Skin epidermis (tissue), 12 donors: ENCODE data around the gene PRPSAP1.

Source experiments
- H3K27ac ChIP-seq, 21 experiments: fragments of 200-600 bp; sonication (generic) in 11 of 21; one replicate each; pipeline ENCODE4 v1.5.0; 2020; ENCODE audit warnings: mild to moderate bottlenecking in 3 of 21, inconsistent platforms in 2 of 21, moderate library complexity in 2 of 21
- H3K4me3 ChIP-seq, 7 experiments: fragments of 200-600 bp; sonication (generic) in 2 of 7; one replicate each; pipeline ENCODE4 v1.5.0; 2020; ENCODE audit warnings: inconsistent platforms in 2 of 7, mild to moderate bottlenecking in 2 of 7, moderate library complexity in 1 of 7

PRPSAP1 gene

GRCh38 chr17:76270770-76271668 lies 82.7 kb downstream of the PRPSAP1 start:
- H3K4me3 ChIP-seq = peak overlapping the region in 5 of 7 experiments; percentile 26 to 41 (median 40)
- H3K27ac ChIP-seq = peak overlapping the region in 20 of 21 experiments; percentile 9 to 99 (median 82)

- Histone ChIP-seq H3K27ac (peak overlapping the region in 10 of 21 experiments; percentile 29 to 99 (median 93)), H3K4me3 (no peak overlapping the region)
Observed at GRCh38 chr17:76270127-76270592, 83.6 kb downstream of the PRPSAP1 start.

- Histone ChIP-seq H3K27ac (peak overlapping the region in 17 of 21 experiments; percentile 3 to 99 (median 90)), H3K4me3 (no peak overlapping the region)
Observed at GRCh38 chr17:76268991-76269981, 84.4 kb downstream of the PRPSAP1 start.

- Histone ChIP-seq H3K27ac (peak overlapping the region in 20 of 21 experiments; percentile 37 to 99 (median 92)), H3K4me3 (peak overlapping the region in 5 of 7 experiments; percentile 4 to 97 (median 20))
Observed at GRCh38 chr17:76268015-76268749, 85.5 kb downstream of the PRPSAP1 start.

GRCh38 chr17:76267581-76268001 lies 86.1 kb downstream of the PRPSAP1 start:
- peak overlapping the region in 5 of 7 experiments; percentile 4 to 97 (median 20) for H3K4me3 ChIP-seq
- H3K27ac ChIP-seq = peak overlapping the region in 20 of 21 experiments; percentile 37 to 99 (median 93)

GRCh38 chr17:76267051-76267576 lies 86.6 kb downstream of the PRPSAP1 start:
- Histone ChIP-seq H3K4me3 (peak overlapping the region; percentile 67 to 97 (median 96)), H3K27ac (peak overlapping the region; percentile 23 to 99 (median 93))

- Histone ChIP-seq H3K27ac (peak overlapping the region; percentile 82 to 99 (median 93)), H3K4me3 (peak overlapping the region; percentile 67 to 97 (median 96))
Observed at GRCh38 chr17:76266244-76266938, 87.3 kb downstream of the PRPSAP1 start.

GRCh38 chr17:76265624-76266243 lies 88.0 kb downstream of the PRPSAP1 start:
- peak overlapping the region; percentile 82 to 99 (median 93) for H3K27ac ChIP-seq
- H3K4me3 ChIP-seq = peak overlapping the region; percentile 67 to 97 (median 96)

GRCh38 chr17:76264755-76265623 lies 88.7 kb downstream of the PRPSAP1 start, which contains the start of gene UBALD2:
Gene UBALD2 (plus strand): TSS chr17:76265348. CDS start chr17:76265506, 158 bp downstream.
- Histone ChIP-seq H3K27ac (peak within 1 kb of the TSS; percentile 82 to 99 (median 93)), H3K4me3 (peak within 1 kb of the TSS; percentile 67 to 97 (median 96))

- Histone ChIP-seq H3K4me3 (peak overlapping the region in 2 of 7 experiments; percentile 9 to 17), H3K27ac (peak overlapping the region in 19 of 21 experiments; percentile 4 to 99 (median 74))
Observed at GRCh38 chr17:76264425-76264754, 89.3 kb downstream of the PRPSAP1 start.

GRCh38 chr17:76263896-76264295 lies 89.8 kb downstream of the PRPSAP1 start:
- Histone ChIP-seq H3K4me3 (no peak overlapping the region), H3K27ac (peak overlapping the region in 20 of 21 experiments; percentile 4 to 99 (median 74))

GRCh38 chr17:76262732-76263344 lies 90.9 kb downstream of the PRPSAP1 start:
- Histone ChIP-seq H3K4me3 (no peak overlapping the region), H3K27ac (peak overlapping the region in 20 of 21 experiments; percentile 31 to 99 (median 72))

- peak overlapping the region in 11 of 21 experiments; percentile 19 to 94 (median 76) for H3K27ac ChIP-seq
- H3K4me3 ChIP-seq = no peak overlapping the region
Observed at GRCh38 chr17:76261421-76262215, 92.1 kb downstream of the PRPSAP1 start.

- H3K27ac ChIP-seq = no peak overlapping the region
Observed at GRCh38 chr17:76260669-76261068, 93.0 kb downstream of the PRPSAP1 start.

GRCh38 chr17:76260220-76260619 lies 93.5 kb downstream of the PRPSAP1 start:
- H3K27ac ChIP-seq = peak overlapping the region in 1 of 21 experiments; percentile 67

More at GRCh38 chr17:76260669-76261068, 93.0 kb downstream of the PRPSAP1 start:
- H3K4me3 ChIP-seq = no peak overlapping the region

More at GRCh38 chr17:76260220-76260619, 93.5 kb downstream of the PRPSAP1 start:
- H3K4me3 ChIP-seq = no peak overlapping the region
